ENCODE measurements around the gene ACSL6.

Gene ACSL6

GRCh38 chr5:132006331-132007120, 4.9 kb downstream of the ACSL6 start:
- POLR2A ChIA-PET: no interaction called here

GRCh38 chr5:132005591-132005990, 5.9 kb downstream of the ACSL6 start:
- TF ChIP-seq ZNF366 (tag by site-specific recombination; conservative IDR thresholded peaks at IDR 0.05) (no peak), ZNF280D (tag by site-specific recombination; IDR thresholded peaks at IDR 0.05) (no peak), ZNF585B (tag by site-specific recombination; IDR thresholded peaks at IDR 0.05) (no peak), ZNF513 (tag by site-specific recombination; IDR thresholded peaks at IDR 0.05) (no peak), ZNF514 (tag by site-specific recombination; IDR thresholded peaks at IDR 0.05) (no peak), ZNF211 (tag by site-specific recombination; IDR thresholded peaks at IDR 0.05; ENCODE audit: low read depth) (no peak)
- H3K4me1 ChIP-seq (ENCODE audit: control insufficient read depth, insufficient read depth, low read length): no peaks in the 10 kb centered on the region
- ChIA-PET POLR2A (no interaction called here), CTCF (interaction anchor here (0.5 to 6.8 kb wide), 5 partner anchors 58 to 585 kb away, joined by 3 to 129 read pairs (median 4); no protein-coding TSS in a partner anchor)
- no peaks in the 10 kb centered on the region for H3K9me3 ChIP-seq (ENCODE audit: control insufficient read depth, insufficient read depth, low read depth, low read length)
- H3K36me3 ChIP-seq (ENCODE audit: control insufficient read depth in 2 of 2, insufficient read depth in 1 of 2, low read length in 2 of 2): no peaks in the 10 kb centered on the region
- no peak overlapping the region for H3K4me3 ChIP-seq (ENCODE audit: low read depth, low read length)
- H3K27ac ChIP-seq (ENCODE audit: extremely low read depth, low read depth, low read length): no peak overlapping the region

More at GRCh38 chr5:132006331-132007120, 4.9 kb downstream of the ACSL6 start:
- TF ChIP-seq ZSCAN23 (tag by site-specific recombination; IDR thresholded peaks at IDR 0.05) (no peak), ZBTB49 (tag by site-specific recombination; IDR thresholded peaks at IDR 0.05; ENCODE audit: low read depth) (no peak), SP2 (tag by site-specific recombination; IDR thresholded peaks at IDR 0.05) (no peak), ZNF354C (tag by site-specific recombination; IDR thresholded peaks at IDR 0.05; ENCODE audit: borderline replicate concordance, low read depth) (no peak), SCRT1 (tag by site-specific recombination; IDR thresholded peaks at IDR 0.05; ENCODE audit: borderline replicate concordance) (no peak), ZNF560 (tag by site-specific recombination; IDR thresholded peaks at IDR 0.05; ENCODE audit: borderline replicate concordance) (no peak), ZNF248 (tag by site-specific recombination; IDR thresholded peaks at IDR 0.05) (no peak), ZBTB17 (tag by site-specific recombination; IDR thresholded peaks at IDR 0.05) (no peak), ZNF37A (tag by site-specific recombination; IDR thresholded peaks at IDR 0.05) (no peak), ZNF2 (tag by site-specific recombination; IDR thresholded peaks at IDR 0.05) (no peak), ZBTB7A (tag by site-specific recombination; IDR thresholded peaks at IDR 0.05; ENCODE audit: low read depth) (no peak), HOXC10 (CRISPR knock-in tag; IDR thresholded peaks at IDR 0.05) (no peak), ZBTB48 (tag by site-specific recombination; IDR thresholded peaks at IDR 0.05) (no peak), ZNF404 (tag by site-specific recombination; IDR thresholded peaks at IDR 0.05) (no peak), ZNF629 (tag by site-specific recombination; IDR thresholded peaks at IDR 0.05) (no peak), MZF1 (tag by site-specific recombination; IDR thresholded peaks at IDR 0.05; ENCODE audit: borderline replicate concordance) (no peak), ZBTB21 (tag by site-specific recombination; IDR thresholded peaks at IDR 0.05) (no peak)
- Histone ChIP-seq H3K27ac (ENCODE audit: extremely low read depth, low read depth, low read length) (no peak overlapping the region), H3K4me1 (ENCODE audit: control insufficient read depth, insufficient read depth, low read length) (no peaks in the 10 kb centered on the region; the same call in 1 of the 2 replicates), H3K4me3 (ENCODE audit: low read depth, low read length) (no peak overlapping the region), H3K9me3 (ENCODE audit: control insufficient read depth, insufficient read depth, low read depth, low read length) (no peaks in the 10 kb centered on the region), H3K36me3 (ENCODE audit: control insufficient read depth in 2 of 2, insufficient read depth in 1 of 2, low read length in 2 of 2) (no peaks in the 10 kb centered on the region)
- CTCF ChIA-PET: interaction anchor here (0.5 to 6.8 kb wide), 12 partner anchors 21 to 1862 kb away, joined by 3 to 129 read pairs (median 6); no protein-coding TSS in a partner anchor

All from HEK293 (cell line).